H1 (cell line): ENCODE measurements around the gene FABP7. TPM values are rescaled to one million over a fixed set of nuclear protein-coding genes. Genes with fewer than 3 reads are reported as not detected.

Experiments used
- CBX8 ChIP-seq: fragments of 300-800, 300-1000 bp; sonication (generic); IDR thresholded peaks from 2 replicates; pipeline ENCODE4 v1.7.1; 2016; ENCODE audit warnings: low read depth, low read length, borderline replicate concordance
- SAP30 ChIP-seq: fragments of 300-600 bp; sonication (generic); IDR thresholded peaks from 2 replicates; pipeline ENCODE4 v1.7.1; 2012; ENCODE audit warnings: low read length, moderate library complexity, mild to moderate bottlenecking, inconsistent platforms; ENCODE audit not compliant: insufficient read depth, insufficient replicate concordance
- YY1 ChIP-seq: IDR thresholded peaks from 2 replicates; pipeline ENCODE4 v1.6.1; 2011; ENCODE audit warnings: low read depth, mild to moderate bottlenecking, low read length
- polyA plus RNA-seq, 7 experiments: library from polyadenylated mRNA; depleted of rRNA in 3 of 7; stranded (reverse) in 5 of 7; unstranded in 2 of 7; fragments of >200 nt in 5 of 7; fragments of 200-250 nt in 2 of 7; gene quantifications; 1 replicate in 5 of 7; 2 replicates in 1 of 7; 4 replicates in 1 of 7; pipeline versions ENCODE4 v1.2.1 to v1.2.3, GENCODE V29; 2011 to 2013; ENCODE audit warnings: missing spikeins in 2 of 7, mixed read lengths in 2 of 7
- total RNA-seq: library from RNA; stranded (reverse); fragmentation: NEBNext Ultra II Directional; extraction: Animal tissue kit (Norgen Biotek cat#: 25700); gene quantifications from 2 replicates; pipeline ENCODE4 v1.2.1, GENCODE V29; 2021

The FABP7 gene
- total and polyA plus RNA-seq, 2 of the 8 experiments (the other 6 are each of a cell fraction or from before 2014, with no cell fraction given) = 10.6 to 13.1 TPM

- no peak for TF ChIP-seq SAP30
- no peak for TF ChIP-seq CBX8
- no peak for TF ChIP-seq YY1
Measured at GRCh38 chr6:122825163-122825562, 45.6 kb downstream of the FABP7 start (continued).
